COLO668 (cell line): ENCODE results near the gene EIPR1.

Experiments
- DNase-seq: peaks from one replicate; lab custom pipeline; 2025; ENCODE audit not compliant: unreplicated experiment; lab: John Stamatoyannopoulos, UW

The EIPR1 gene

DNA sequence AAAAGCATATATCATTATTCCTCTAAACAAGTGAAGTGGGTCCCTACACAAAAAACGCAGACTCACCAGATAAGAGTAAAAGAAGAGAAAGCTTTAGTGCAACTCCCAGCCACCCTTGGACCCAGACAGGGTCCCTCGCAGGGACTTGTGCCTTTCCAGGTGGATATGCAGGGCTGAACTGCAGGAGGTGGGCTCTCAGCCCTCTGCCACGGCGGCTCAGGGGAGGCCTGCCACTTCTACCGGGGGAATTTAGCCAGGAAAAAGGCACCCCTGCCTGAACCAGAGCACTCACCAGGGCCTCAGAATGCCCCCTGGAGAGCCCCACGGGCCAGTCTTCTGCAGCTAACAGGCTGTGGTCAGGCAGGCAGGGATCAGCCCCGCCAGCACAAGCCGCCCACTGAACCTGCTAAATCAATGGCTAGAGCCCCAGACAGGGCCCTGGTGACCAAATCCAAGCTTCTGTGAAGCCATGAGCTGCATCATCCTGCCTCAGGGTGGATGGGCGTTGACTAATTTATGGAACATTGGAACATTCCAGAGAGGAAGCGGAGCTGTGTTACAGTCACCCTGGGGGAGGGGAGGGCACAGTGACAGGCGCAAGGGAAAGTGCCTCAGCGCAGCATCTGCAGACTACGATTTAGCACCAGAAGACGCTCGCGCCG is 209.3 kb downstream of the EIPR1 start:
- DNase-seq: no peak

- no peak for DNase-seq
Measured at GRCh38 chr2:3163401-3163800, 214.2 kb downstream of the EIPR1 start.

GRCh38 chr2:3162442-3163077 is 215.1 kb downstream of the EIPR1 start:
- DNase-seq: no peak

- no peak for DNase-seq
Measured at GRCh38 chr2:3160751-3161330, 216.8 kb downstream of the EIPR1 start.

- DNase-seq: no peak
Measured at GRCh38 chr2:3159782-3160545, 217.7 kb downstream of the EIPR1 start.

DNA sequence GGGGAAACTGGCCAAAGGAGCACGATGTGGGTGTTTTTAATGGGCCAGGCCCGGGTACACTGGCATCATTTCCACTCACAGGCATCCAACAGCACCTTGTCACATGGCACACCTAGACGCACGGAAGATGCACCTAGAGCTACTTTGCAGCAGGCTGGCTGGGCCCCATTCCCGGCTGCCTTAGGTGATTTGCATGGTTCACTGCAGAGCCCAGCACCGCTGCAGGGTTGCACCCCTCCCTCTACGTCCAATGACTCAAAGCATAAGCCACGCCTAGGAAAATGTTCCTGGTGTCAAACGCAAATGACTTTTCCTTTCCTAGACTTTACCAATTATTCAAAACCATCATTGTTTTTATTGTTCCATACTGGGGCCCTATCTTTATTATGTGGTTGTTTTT is 222.9 kb downstream of the EIPR1 start:
- DNase-seq: no peak

DNA sequence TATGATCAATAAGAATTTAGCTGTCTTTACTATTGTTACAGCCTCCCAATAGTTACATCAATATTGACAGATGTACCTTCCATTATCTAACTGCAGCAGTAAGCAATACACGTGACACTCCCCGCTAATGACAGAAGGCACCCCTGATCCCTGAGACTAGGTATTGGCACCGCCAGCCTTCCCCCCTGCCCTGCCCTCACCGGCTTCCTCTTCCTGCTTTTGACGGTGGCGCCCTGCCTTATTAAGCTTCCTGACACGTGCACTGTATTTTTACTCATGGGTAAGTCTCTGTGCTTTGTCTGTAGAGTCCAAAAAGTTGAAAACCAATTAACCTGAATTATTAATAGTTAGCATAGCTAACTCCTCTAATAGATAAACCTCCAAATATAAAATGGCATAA is 223.5 kb downstream of the EIPR1 start:
- DNase-seq: no peak

GRCh38 chr2:3151153-3151918 is 226.3 kb downstream of the EIPR1 start:
- no peak for DNase-seq

DNA sequence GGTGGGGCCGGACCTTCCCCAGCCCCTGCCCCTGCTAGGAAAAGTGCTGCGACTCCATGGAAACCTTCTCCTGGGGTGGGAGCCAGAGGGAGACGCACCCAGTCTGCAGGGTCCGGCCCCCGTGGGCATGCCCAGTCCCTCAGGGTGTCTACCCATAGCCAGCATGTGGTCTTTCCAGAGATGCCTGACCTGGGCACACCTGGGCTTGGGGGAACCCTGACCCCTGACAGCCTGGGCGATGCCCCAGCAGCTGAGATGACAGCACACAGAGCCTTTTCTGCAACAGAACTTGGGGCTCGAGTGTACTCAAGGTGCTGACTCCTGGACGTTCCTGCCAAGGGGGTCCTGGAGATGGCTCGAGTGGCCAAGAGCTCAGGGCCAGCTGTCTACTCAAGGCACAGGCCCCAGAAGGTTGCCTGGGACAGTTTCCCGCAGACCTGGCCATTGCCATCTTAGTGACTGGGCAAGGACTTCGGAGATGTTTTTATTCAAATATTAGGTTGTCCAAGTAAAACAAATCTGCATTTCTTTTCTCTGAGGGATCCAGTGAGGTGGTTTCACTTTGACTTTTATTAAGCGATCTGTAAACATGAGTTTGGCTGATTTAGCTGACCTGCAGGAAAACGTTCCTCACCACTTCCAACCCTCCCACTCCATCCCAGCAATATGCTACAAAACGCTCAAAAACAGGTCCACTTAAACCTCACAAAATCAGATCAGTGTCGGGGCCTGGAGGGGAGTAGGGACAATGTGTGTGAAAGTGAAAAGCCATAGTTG is 228.0 kb downstream of the EIPR1 start:
- no peak for DNase-seq

DNA sequence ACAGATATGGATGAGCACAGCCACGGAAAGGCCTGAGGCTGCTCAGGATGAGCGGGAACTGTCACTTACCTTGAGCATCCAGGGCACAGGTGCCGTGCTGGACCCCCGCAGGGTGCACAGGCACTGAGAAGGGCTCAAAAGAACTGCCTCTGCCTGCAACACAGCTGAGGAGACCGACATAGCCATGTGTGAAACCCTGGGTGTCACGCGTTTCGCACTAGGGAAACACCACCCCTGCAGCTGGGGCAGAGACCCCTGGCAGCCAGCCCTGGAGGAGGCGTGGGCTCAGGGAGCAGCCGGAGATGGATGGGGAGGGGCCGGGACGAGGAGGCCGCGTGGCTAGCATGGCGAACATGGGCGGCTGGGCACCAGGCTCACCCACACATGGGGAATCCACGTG is 228.9 kb downstream of the EIPR1 start:
- DNase-seq: no peak

- no peak for DNase-seq
Measured at GRCh38 chr2:3147651-3148530, 229.7 kb downstream of the EIPR1 start.

DNA sequence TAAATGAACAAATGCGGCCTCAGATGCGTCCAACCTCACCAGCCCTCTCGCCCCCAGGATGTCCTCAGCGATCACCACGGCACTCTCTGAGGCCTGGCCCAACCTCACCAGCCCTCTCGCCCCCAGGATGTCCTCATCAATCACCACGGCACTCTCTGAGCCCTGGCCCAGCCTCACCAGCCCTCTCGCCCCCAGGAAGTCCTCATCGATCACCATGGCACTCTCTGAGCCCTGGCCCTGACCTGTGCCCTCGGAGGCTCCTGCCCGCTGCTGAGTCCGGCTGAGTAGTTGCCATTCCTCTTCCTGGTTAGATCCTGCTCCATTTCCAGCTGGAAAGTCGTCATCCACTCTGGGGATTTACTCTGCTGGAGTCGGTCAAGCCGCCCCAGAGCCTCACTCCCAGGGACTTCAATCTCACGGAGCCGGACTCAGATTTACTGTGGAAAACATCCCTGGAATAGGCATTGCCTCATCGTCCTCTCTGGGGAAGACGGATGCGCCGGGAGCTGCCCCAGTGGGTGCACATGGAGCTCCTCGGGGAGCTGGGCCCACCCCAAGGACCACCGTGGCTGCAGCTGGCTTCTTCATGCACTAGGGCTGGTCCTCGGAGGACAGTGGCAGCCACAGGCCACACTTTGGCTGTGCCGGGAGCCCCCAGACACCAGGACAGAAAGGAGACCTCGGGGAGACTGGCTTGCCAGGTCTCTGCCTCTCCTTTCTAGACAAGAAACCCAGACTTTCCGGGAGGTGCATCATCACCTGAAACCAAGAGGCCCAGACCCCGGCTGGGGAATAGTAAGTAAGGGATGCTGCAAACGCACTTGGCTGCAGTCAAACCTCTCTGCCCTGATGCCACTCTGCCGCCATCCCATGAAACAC is 230.6 kb downstream of the EIPR1 start:
- DNase-seq: no peak

DNA sequence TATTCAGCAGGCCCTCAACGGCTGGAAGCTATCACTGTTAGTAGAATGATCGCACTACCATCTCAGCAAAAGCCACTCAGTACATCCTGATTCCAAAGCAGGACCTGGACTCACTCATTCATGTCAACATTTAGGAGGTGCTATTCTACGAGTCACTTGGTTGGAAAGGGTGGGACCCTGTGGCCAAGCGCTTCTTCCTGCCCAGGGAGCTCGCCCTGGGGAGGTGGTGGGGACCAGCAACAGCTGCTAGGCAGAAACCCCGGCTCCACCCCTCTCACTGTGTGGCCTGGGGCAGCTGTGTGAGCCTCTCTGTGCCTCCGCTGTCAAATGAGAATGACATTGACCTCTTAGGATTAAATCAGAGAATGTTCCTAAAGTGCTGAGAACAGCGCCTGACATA is 231.4 kb downstream of the EIPR1 start:
- no peak for DNase-seq

DNA sequence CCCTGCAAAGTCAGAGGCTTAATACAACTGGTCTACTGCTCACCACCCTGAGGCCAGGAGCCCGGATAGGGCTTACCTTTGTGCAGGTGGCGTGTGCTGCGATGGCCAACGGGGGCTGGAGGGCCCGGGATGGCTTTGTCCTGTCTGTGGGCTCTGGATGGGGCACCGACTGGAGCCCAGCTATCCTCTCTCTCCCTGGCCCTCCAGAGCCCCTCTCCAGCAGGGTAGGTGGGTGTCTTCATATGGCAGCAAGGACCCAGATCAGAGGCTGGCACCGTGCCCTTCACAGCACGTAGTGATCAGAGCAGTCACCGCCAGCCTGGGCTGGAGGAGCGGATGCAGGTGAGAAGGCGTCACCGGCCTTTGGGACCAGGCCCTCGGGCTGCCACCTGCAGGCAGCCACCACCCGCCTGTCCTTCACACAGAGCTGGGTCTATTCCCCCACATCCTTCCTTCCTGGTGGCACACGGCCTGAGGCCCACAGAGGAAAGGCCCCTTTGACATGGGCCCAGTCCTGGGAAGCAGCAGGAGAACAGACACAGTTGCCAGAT is 232.1 kb downstream of the EIPR1 start:
- DNase-seq: no peak

DNA sequence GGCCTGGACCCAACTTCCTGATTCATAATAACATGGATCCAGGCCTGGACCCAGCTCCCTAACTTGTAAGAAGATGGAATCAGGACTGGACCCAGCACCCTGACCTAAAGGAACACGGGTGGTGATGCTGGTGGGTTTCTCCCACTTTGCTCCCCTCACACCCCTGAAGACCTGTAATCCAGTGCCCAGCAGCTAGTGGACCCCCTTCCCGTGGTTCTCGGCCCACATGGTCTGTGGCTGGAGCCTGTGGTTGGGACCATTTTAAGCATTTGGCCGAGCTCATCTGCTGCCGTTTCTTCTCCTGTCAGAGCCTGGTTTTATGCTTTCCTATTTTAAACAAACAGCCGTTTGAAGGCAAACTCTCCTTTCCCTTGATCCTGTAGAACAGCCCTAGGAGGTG is 232.8 kb downstream of the EIPR1 start:
- DNase-seq: no peak

DNA sequence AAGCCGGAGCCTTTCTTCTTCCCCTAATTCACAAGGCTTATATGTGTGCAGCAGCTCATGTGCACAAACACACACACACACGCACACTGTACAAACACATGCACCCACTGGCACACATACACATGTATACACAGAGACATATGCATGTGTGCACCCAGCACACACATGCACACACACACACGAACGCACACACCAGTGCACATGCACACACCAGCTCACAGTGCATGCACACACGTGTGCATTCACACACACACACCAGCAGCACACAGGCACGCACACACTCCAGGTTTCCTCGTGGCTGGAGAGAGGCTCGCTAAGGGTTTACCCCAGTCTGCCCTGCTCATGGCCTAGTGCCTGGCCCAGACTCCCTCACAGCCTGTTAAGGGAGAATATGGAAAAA is 234.0 kb downstream of the EIPR1 start:
- no peak for DNase-seq

DNA sequence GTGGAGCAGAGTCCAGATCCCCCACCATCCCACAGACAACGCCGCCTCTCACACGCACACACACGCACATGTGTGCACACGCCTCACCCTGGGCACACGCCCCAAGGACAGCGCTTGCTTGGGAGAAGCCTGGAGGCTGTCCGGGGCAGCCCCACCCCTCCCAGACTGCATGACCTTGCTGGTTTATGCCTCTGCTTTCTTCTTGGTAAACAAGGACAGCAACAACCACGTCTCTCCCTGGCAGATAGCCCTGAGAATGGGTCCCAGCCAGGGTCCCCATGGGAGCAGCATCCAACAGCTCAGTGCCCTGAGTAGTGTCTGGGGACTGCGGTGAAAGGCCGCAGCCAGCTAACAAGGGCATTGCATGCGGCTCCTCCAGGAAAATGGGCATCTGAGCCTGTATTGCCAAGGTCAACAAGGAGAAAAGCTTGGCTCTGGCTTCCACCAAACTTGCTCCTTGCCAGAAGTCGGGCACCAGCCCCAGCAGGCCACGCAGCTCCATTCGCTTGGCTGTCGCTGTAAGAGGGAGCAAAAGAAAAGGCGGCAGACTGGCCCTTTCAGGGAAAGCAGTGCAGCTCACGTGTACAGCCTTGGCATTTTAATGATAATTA is 234.6 kb downstream of the EIPR1 start:
- DNase-seq: no peak

DNA sequence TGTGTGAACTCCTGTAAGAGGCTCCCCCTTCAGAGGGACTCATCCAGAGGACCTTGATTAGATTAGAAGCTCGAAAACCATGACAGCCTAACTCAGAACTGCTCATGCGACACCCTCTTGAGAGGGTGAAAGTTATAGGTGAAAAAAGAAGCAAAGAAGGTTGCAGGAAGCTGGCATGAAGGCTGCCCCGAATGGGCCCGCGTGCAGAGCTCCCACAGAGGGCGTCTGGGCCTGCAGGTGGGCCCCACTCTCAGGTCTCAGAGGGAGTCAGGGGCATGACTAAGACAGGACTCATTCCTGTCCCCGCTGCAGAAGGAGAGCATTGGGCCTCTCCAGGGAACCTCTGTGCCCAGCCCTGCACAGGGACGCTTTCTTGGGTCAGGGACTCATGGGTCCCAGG is 235.4 kb downstream of the EIPR1 start:
- DNase-seq: no peak
